Cerebellar cortex (tissue), 1 donor: ENCODE results near the gene SH3RF3.

Source experiments
- DNase-seq: peaks from one replicate; pipeline ENCODE4 v3.0.0-alpha.2; 2015; ENCODE audit warnings: low spot score

SH3RF3 gene

DNA sequence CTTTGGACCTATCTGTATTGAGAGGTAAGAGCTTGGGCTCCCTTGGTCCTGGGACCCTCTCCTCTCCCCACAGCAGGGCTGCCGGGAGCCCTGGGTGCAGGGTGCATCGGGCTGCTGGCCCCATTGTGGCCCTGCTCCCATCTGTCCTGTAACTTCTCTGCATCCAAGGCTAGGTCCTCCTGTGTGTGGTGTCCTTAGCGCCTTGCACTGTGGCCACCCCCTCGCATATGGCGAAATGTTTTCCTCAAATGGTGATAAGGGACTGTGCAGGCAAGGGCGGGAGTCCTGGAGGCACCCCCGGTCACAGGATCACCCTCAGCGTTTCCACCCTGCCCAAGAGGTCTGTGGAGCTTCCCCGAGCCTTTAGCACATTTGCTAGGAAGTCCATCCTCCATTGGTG is 208.2 kb downstream of the SH3RF3 start:
- DNase-seq: no peak

DNA sequence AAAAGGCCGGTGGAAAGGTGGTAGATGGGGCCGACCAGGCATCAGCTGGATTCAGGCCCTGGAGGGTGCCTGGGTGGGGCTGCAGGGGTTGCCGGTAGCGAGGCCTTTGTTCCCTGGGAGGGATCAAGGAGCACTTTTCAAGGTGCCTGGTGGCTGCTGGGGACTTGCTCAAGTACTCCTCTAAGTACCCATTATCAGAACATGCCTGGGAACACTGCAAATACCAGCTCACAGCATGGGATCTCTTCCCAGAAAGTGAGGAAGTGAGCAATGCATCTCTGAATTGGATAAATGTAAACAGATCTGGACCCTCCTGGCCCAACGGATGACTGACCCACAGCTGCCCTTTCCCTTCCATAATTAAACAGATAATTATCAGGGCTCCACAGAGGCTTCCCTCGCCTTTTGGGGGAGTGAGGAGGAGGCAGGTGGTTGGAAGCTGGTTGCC is 210.5 kb downstream of the SH3RF3 start:
- DNase-seq: no peak

DNA sequence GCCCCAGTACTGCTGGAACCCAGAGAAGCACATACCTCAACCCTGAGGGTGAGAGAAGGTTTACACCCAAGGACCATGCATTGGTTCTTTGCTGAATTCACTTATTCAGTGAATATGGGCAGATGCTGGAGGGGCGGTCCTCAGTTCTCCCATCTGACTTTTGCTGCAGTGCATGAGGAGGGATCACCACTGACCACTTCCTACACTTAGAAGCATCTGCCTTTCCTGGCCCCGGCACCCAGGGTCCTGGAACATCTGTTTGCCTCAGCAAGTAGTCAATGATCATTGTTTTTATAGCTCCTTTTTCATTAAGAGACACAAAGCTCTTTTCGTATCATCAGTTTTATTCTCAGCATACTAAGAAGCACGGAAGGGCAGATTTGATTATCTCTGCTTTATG is 211.4 kb downstream of the SH3RF3 start:
- no peak for DNase-seq

DNA sequence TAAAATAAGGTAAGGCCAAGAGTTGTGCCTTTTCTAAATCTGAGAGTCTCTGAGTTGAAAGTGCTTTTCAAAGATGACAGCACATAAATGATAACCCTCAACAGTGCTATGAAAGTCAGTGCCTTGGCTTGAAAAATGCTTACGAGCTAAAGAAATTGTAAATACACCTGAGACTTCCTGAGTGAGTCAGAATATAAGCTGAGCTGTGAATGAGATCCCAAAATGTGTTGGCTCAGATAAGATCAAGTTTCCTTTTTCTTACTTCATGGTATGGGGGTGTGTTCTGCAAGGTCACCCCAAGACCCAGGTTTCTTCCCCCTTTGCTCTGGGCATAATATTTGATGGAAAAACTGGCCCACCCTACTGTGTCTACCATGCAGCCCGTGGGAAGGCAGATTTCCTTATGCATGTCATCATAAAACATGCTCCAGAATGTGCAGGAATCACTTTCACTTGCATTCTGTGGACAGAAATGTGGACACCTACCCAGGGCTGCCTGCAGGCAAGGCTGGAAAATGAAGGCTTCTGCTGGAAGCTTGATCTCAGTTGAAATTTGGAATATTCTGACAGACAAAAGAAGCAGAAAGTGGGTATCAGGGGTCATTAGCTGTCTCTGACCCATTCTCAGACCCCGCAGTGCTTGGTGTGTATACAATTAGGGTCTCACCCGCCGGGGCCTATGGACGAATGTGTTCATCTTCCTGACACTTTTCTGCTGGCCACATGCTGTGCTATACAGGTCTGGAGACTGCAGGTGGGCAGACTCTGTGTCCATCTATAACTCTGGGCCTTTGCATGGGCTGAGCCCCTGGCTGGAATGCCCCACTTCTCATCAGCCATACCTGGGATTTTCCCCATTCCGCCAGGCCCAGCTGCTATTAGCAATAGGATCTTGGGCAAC is 212.6 kb downstream of the SH3RF3 start:
- DNase-seq: no peak

DNA sequence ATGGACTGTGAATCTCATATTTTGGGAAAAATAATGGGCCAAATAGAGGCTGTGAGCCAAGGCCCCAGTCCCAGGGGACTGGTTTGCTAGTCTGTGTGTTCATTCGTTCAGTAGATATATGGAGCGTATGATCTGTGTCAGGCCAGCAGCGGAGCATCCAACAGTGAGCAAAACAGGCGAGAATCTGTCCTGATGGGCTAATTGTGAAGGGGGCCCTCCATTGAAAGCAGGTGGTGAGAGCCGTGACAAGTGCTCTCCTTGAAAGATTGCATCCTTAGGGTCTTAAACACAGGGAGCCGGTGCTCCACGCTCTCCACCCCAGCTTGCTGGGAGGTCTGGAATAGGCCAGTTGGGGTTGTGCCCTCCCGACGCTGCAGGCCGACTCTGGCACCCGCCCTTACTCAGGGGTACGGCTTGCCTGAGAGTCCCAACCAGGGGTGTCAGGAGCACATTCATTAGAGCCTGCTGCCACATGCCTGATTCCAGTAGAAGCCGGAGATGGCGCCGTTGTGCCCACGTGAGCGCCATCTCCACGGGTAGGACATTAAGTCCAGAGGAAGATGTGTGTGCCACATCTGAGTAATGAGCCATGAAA is 213.3 kb downstream of the SH3RF3 start:
- DNase-seq: no peak

DNA sequence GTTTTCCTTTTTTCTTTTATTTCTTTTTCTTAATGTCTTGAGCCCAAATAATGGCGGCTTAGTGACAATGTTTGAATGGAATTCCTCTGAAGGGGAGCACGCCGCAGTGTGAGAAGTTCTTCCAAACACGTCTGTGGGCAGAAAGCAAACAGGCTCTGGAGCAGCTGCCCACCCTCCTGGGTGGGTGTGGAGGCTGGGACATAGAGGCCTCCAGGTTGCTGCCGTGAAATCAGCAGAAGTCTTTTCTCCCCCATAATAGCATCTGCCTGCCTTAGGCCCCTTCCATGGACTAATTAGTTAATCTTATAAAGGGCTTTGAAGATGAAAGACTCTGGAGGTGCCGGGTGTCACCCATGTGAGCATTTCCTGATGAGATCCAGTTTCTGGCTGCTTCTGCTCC is 213.9 kb downstream of the SH3RF3 start:
- no peak for DNase-seq

DNA sequence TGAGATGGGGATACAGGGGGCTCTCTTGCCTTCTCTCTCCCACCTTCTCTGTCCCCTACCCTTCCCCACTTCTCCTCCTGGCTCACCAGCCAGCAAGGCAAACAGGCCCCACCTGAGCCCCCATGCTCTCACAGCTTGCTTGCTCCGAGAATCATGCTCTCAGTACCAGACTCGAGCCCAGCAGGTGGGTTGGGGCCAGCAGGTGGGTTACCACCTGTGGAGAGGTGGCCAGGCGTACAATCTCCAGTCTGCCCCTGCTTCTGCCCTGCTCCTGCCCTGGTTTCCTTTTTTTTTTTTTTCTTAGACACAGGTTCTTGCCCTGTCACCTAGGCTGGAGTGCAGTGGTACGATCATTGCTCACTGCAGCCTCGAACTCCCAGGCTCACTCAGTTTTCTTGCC is 214.5 kb downstream of the SH3RF3 start:
- DNase-seq: no peak

DNA sequence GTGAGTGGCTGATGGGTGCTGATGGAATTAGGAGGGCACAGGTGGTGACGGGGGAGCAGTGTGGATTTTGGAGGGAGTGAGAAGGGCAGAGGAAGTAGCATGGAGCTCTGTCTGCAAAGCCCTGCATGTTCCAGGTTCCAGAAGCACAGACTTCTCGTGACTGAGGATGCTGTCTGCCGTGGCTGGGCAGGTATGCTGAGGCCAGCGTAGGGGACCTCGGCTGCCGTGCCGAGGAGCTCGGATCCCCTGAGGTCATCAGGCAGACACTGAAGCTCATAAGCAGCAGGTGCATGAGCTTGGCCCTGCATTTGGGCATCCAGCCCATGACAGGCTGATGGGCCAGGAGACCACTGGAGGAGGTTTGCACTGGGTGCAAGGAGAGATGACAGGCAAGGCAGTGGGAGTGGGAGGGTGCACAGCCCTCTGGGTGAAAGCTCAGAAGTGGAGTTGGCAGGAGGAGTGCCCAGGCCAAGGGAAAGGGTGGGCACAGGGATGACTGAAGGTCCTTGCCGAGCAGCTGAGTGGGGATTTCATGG is 215.3 kb downstream of the SH3RF3 start:
- no peak for DNase-seq

DNA sequence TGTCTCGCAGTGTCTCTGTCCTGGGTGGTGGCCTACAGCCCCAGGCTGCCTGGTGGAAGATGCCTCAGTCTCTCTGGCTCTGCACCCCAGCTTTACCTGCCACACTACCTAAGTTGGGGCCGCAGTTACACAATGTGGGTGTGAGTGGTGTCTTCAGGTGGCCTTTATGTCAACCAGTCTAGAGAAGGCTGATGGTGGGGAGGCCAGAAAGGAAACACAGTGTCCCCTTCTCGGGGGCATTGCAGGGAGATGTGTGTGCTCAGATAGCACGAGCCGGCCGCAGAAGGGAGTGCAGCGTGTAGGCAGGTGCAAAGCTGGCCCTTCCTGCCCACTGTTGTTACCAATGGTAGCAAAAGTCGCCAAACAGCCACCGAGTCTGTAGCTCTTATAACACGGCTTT is 216.1 kb downstream of the SH3RF3 start:
- no peak for DNase-seq

DNA sequence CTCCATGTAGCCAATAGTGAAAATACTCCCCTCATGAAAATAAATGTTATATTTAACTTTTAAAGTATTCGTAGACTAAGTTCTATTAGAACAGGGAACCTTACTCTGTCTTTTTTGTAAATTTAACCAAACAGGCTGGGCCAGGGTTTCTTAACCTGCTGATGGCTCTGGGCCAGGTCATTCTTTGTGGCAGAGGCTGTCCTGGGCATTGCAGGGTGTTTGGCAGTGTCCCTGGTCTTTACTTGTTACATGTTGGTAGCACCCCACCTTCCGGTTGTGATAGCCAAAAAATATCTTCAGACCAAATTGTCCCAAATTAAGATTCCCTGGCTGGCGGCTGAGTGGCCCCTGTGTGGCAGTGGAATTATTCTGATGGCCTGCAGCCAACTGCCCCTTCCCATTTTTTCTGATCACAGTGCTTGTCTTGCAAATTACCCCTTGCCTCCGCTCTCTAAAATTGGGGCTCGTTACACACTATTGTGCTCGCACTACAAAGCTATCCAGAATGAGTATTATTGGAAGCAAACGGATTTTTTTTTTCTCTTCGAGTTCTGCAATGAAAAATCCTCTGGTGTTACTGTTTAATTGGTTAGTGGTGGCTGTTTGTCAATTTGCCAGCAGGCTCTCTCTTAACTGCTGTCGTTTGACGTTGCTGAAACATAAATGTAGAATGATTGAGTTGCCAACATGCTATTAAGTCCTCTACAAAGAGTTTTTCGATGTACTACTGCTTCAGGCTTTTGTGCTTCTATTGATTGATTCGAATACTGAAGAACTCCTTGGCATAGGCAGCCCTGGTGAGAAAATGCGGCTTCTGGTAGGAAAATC is 216.9 kb downstream of the SH3RF3 start:
- DNase-seq: no peak

DNA sequence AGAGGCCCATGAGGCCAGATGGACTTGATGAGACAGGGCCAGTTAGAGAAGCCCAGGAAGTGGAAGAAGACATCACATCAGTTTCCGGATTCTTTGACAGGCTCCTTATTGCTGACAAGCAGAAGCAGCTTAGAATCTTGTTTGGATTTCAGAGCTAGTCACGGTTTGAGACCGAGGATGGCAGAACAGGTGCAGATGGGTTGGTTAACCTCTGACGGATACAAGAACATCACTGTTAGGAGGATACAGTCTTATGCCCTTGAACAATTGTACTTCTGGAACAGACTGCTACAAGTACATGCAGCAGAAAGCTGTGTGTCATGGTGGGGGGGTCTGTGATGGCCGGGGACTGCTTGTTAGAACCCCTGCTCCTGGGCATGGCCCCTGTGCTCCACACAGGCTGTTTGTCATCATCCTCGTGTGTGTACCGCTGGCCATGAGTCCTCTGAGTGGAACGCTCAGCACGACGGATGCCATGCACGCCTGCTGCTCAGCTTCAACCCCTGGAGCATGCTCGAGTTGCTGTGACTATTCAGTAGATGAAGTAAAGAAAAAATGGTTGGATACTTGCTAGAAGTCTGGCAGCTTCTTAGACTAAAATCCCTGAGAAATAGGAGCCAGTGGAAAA is 217.7 kb downstream of the SH3RF3 start:
- no peak for DNase-seq

DNA sequence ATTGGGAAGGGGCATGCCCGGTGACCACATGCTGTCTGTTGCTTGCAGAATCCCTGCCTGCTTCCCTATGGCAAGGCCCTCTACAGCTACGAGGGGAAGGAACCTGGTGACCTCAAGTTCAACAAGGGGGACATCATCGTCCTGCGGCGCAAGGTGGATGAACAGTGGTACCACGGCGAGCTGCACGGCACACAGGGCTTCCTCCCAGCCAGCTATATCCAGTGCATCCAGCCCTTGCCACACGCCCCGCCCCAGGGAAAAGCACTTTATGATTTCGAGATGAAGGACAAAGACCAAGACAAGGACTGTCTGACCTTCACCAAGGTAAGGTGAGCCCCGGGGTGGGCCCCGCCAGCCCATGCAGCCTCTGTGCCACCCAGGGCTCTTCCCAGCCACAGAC is 218.6 kb downstream of the SH3RF3 start:
- DNase-seq: no peak

DNA sequence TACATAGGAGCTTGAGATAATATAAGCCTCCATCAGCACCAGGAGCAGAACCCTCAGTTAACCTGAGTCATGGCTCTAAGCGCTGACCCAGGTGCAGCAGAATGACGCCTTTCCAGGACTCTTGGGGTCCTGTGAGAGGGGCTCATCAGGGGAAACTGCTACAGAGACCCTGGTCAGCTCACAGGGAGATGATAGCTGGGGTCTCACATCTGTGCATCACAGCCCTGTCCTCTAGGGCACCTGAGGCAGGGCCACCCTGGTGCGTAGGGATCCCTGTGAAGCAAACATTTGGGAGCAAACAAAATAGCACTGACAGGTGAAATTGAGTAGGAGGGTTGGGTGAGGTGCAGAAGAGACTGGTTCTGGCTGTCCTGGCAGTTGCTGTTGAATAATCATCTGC is 219.2 kb downstream of the SH3RF3 start:
- DNase-seq: no peak

DNA sequence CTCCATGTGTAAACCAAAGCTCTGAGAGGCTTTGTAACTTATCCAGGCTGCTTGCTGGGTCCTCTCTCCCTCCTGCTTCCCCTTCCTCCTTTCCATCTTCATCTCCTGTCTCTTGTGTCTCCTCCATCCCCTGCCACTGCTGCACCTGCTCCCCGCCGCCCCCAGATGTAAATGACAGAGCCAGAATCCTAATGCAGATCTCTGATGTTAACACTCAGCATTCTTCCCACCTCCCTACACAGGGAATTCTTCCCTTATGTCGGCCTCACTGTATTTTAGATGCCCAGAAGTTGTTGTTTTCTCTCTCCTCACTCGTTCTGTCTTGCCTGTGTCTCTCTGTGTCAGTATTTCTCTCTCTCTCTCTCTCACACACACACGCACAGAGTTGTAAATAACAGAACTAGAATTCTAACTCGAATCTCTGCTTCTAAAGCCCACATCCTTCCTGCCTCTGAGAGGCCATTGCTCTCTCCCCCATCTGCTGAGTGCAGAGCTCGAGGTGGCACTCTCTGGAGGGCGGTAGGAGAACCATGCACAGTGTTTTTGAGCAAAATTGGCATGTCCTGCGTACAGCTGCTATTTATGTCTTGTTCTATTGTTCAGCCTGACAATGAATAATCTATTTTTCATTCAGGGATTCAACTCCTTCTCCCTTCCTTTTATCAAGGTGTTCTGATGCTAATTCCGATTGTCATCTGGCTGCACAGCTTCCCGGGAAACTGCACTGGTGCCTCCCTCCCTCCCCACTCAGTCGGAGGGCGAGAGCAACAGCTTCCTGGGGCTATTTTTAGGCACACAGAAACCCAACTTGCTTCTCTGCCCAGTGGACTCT is 219.9 kb downstream of the SH3RF3 start:
- DNase-seq: no peak

DNA sequence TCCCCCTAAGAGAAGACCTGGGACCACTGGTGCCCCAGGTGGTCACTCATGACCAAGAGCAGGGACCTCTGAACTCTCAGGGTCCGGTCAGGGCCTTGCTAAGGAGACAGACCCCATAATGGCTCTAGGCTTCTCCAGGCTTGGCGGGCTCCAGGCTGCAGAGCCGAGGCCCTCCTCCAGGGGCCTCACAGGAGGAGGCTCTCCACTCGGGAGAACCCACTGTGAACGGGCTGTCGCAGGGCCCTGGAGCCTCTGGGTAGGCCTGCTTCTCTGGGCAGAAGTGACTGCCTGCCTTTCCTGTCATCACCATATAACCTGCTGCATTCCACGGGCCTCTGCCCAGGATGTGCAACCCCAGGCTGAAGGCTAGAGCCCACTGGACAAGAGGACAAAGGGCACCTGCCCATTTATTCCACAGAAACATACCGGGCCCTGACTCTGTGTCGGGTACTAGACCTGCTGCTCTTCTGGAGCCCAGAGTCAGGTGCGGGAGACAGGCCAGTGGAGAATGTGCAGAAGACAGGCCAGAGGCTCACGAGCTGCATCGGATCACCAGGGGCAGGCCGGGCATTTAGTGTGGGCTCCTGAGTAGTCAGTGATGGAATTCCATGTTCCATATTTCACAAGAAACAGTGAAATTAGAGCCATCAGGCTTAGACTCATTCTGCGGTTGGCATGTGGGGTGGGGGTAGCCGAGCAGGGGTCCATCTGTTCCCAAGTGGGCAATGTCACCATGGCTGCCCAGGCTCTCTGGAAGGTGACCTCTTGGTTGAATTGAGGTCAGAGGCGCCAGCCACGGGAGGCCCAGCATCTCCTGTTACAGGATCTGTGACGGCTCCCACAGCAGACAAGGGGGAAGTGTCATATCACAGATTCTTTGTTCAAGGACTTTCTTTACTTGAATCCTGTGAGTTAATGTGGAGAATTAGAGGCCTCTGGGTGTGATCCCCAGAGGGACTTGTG is 220.8 kb downstream of the SH3RF3 start:
- DNase-seq: no peak

DNA sequence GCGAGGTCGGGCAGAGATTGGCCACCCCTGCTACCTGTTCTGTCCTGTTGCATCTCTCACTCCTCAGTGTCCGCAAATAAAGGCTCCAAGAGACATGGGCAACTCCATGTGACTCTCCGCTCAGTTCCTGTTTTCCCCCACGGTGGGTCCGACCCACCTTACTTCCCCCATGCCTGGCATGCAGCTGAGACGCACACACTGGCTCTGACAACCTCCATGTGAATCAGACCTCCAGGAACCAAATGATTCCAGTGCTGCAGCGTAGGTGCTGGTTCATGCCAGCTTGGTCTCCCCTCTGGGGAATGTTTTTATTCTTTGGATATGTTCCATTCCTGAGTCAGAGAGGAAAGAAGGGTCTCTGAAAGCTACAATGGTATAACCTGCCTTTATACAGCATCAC is 221.5 kb downstream of the SH3RF3 start:
- no peak for DNase-seq

DNA sequence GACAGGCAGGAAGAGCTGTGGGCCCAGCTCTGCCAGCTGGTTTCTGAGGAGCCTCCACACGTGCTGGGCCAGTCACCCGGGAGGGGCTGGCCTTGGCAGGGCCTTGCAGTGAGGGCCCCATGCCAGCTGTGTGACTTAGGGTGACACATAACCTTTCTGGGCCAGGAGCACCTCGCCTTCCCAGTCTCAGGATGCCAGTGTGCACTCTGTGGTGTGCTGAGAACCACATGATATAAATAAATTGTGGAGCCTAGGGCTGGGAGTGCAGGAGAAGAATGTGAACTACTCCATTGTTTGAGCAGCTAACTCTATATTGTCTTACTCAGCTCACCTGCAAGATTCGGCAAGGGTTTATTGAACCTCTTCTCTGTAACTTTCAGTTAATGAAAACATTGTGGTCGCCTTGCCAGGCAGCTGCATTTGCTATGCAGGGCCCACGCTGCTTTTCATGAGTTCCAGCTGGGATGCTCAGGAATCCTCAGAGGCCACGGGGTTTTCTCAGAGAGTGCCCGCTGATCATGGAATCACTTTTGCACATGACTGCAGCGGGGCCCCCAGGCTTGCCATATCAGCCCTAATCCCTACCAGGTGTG is 222.3 kb downstream of the SH3RF3 start:
- no peak for DNase-seq

DNA sequence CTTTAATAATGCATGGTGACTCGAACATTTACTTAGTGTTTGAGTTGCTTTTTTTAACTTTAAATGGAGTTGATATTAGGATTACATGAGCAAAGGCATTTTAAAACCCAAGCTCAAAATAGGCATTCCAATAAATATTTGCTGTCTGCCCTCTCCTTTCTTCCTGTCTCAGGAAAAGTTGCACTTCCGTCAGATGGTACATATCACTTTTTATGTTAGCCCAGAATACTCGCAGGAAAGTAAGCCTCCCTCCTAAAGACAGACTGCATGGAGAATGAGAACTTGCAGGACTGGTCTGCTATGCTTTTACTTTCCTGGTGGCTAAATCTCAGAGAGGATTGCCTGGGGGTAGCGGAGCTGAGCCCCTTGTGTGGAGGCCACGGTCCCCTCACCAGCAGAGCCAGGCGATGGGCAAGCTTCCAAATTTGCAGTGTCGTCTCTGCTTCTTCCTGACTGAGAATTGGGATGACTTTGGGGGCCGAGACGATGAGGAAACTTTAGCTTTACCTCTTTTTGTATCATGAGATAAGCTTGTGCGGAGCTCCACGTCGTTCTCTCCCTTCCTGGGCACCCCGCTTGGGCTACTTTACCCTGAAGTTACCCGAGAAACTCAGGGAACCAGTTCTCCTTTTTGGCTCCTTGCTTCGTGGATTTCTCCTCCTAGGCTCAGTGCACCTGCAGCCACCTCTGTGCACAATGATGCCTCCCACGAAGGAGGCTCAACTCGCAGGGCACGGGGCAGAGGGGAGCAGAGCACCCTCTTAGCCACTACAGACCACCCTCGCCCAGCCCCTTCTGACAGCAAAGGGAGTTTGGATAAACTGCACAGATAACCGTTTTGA is 223.3 kb downstream of the SH3RF3 start:
- DNase-seq: no peak
